Measurements from ENCODE around the gene S100A9.

GRCh38 chr1:153401461-153401860, 43.8 kb downstream of the S100A9 start:
- TF ChIP-seq CTCF (IDR thresholded peaks at IDR 0.05; ENCODE audit: poor library complexity) (no peak), EZH2phosphoT487 (IDR thresholded peaks at IDR 0.05; ENCODE audit: low read depth, severe bottlenecking, unreplicated experiment) (no peak)
